HL-60 (cell line): ENCODE measurements around the gene TRAF7.
"Not testable (repeated sequence)": the region's sequence is repeated elsewhere in the genome, so short reads cannot be mapped to it uniquely, and the experiment has no call there.

Experiments used
- DNase-seq, 2 experiments: peaks; one replicate each; pipeline ENCODE4 v3.0.0-alpha.2; 2010 to 2020; ENCODE audit warnings: low read depth in 1 of 2, low spot score in 1 of 2
- H3K27ac ChIP-seq: fragments of 250-450 bp; sonication (Bioruptor Pico); replicated peaks from 2 replicates; pipeline ENCODE4 v1.5.1; 2020; ENCODE audit warnings: mild to moderate bottlenecking, moderate library complexity
- H3K27me3 ChIP-seq: fragments of 250-450 bp; sonication (Bioruptor Pico); 2 replicates; pipeline ENCODE4 v1.5.1; 2021; ENCODE audit warnings: mild to moderate bottlenecking, moderate library complexity; ENCODE audit not compliant: insufficient read depth, poor library complexity, severe bottlenecking
- H3K4me3 ChIP-seq: replicated peaks from 2 replicates; pipeline ENCODE4 v1.5.1; 2011; ENCODE audit warnings: mild to moderate bottlenecking, control low read depth, low read length; ENCODE audit not compliant: insufficient read depth
- CTCF ChIP-seq: IDR thresholded peaks from one replicate; pipeline ENCODE4 v1.5.1; 2011; ENCODE audit warnings: low read length, control low read depth, inconsistent platforms; ENCODE audit not compliant: insufficient read depth
- GABPA ChIP-seq: IDR thresholded peaks from 2 replicates; pipeline ENCODE4 v1.6.1; 2012; ENCODE audit warnings: low read depth
- POLR2AphosphoS5 ChIP-seq: IDR thresholded peaks from 2 replicates; pipeline ENCODE4 v1.6.1; 2012; ENCODE audit warnings: low read depth
- REST ChIP-seq: IDR thresholded peaks from 2 replicates; pipeline ENCODE4 v1.6.1; 2012; ENCODE audit warnings: low read depth; ENCODE audit not compliant: insufficient replicate concordance
- SPI1 ChIP-seq: IDR thresholded peaks from 2 replicates; pipeline ENCODE4 v1.6.1; 2012; ENCODE audit warnings: low read depth, mild to moderate bottlenecking, borderline replicate concordance

The TRAF7 gene

GRCh38 chr16:2127630-2128280 is 27.8 kb upstream of the TRAF7 start:
- H3K27ac ChIP-seq, H3K4me3 ChIP-seq, DNase-seq, H3K27me3 ChIP-seq: not testable (repeated sequence)

- DNase-seq, H3K4me3 ChIP-seq, H3K27ac ChIP-seq, H3K27me3 ChIP-seq: not testable (repeated sequence)
Observed at GRCh38 chr16:2129251-2129650, 26.3 kb upstream of the TRAF7 start.

GRCh38 chr16:2129890-2130447 is 25.6 kb upstream of the TRAF7 start:
- DNase-seq, H3K4me3 ChIP-seq, H3K27me3 ChIP-seq, H3K27ac ChIP-seq: not testable (repeated sequence)

- not testable (repeated sequence) for H3K27ac ChIP-seq, H3K27me3 ChIP-seq, H3K4me3 ChIP-seq, DNase-seq
Observed at GRCh38 chr16:2133797-2134196, 21.8 kb upstream of the TRAF7 start.

- DNase-seq, H3K27me3 ChIP-seq, H3K27ac ChIP-seq: not testable (repeated sequence)
- H3K4me3 ChIP-seq = peak overlapping the region; percentile 43
Observed at GRCh38 chr16:2135071-2135470, 20.5 kb upstream of the TRAF7 start.

GRCh38 chr16:2135770-2136490 is 19.7 kb upstream of the TRAF7 start, which contains the start of gene PKD1:
Gene PKD1, minus strand, starts transcription at chr16:2135898. Its CDS starts 209 bp downstream, at chr16:2135689.
- Histone ChIP-seq H3K27ac (peak within 1 kb of the TSS; percentile 52), H3K4me3 (peak within 1 kb of the TSS; percentile 43)
- peak; percentile 41; the same call in 1 of the 2 replicates for TF ChIP-seq POLR2AphosphoS5
- DNase-seq = peak; percentile 94 to 95
- not testable (repeated sequence) for H3K27me3 ChIP-seq

GRCh38 chr16:2142942-2143877 is 12.4 kb upstream of the TRAF7 start:
- Histone ChIP-seq H3K27ac (no peak overlapping the region), H3K27me3 (peaks cover 3% of the 10 kb centered on the region), H3K4me3 (no peak overlapping the region)
- TF ChIP-seq CTCF (no peak), POLR2AphosphoS5 (no peak), SPI1 (no peak), GABPA (no peak), REST (no peak)
- peak; percentile 68 to 75 for DNase-seq
